HG02623 (cell line): ENCODE results near the gene SETBP1.

Source experiments
- ATAC-seq: cut with Tn5 transposase; IDR thresholded peaks from one replicate; pipeline ENCODE4 v1.9.1; 2021; ENCODE audit warnings: moderate library complexity; ENCODE audit not compliant: unreplicated experiment

The SETBP1 gene

GRCh38 chr18:44859263-44859662, 178.6 kb downstream of the SETBP1 start:
- no peak for ATAC-seq

DNA sequence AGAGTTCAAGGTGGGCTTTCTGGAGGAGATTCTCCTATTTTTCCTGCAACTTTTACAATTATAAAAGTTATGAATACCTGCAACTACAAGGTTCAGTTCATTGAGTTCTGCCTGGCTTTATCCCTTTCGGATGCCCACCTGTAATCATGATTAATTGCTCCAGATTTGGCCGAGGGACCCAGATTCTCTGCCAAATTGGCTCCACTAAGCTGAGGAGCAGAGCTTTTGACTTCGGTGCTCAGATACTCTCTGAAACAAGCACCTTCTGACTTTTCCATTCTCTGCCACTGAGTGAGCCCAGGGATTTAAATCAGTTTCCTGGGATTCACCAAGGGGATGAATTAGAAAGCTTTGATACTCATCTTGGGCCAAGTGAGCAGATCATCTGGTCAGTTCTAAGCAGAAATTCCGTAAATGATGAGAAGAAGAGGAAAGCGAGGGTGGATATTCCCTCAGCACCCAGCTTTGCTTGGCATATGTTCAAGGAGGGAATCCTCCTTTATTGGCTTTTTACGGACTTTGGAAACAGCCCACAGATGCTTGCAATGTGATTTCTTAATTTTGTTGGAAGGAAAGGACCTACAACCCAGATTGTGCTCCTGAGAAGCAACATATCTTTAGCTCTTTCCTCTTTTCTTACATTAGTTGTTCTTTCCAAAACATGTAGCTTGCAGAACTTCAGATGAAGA, 179.2 kb downstream of the SETBP1 start:
- no peak for ATAC-seq

DNA sequence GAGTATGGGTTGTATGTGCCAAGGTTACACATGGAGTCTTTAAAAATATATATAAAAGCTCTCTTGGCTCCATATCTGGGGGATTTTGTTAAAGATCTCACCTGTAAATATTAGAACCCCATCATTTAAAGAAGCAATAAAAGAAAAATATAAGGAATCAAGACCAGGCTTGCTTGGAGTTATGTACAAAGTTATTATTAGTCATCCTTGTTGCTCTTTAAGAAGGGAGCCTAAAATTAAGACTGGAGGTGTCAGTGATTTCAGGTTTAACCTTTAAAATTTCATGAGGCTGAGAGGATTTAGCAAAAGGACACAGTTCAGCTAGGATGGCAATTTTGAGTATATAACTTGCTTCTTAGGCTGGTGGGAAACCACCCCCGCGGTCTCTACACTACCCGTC, 181.4 kb downstream of the SETBP1 start:
- no peak for ATAC-seq

GRCh38 chr18:44866103-44866502, 185.4 kb downstream of the SETBP1 start:
- ATAC-seq, result no peak

DNA sequence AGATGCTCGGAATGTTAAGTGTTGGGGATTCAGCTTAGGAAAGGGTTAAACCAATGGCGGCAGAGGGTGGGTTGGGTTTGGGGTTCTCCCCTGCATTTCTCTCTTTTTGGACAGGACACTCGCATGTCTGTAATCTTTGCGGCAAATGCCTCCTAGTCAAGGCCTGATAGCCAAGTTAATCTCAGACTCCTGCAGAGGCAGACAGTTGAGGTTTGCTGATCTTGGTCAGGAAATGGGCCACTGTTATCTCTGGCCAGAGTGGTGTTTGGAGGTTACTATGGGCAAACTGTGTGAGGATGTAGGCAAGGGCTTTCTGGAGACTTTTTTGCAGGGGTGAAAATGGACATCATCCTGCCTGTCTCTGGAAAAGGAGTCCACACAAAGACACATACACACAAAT, 188.8 kb downstream of the SETBP1 start:
- no peak for ATAC-seq

DNA sequence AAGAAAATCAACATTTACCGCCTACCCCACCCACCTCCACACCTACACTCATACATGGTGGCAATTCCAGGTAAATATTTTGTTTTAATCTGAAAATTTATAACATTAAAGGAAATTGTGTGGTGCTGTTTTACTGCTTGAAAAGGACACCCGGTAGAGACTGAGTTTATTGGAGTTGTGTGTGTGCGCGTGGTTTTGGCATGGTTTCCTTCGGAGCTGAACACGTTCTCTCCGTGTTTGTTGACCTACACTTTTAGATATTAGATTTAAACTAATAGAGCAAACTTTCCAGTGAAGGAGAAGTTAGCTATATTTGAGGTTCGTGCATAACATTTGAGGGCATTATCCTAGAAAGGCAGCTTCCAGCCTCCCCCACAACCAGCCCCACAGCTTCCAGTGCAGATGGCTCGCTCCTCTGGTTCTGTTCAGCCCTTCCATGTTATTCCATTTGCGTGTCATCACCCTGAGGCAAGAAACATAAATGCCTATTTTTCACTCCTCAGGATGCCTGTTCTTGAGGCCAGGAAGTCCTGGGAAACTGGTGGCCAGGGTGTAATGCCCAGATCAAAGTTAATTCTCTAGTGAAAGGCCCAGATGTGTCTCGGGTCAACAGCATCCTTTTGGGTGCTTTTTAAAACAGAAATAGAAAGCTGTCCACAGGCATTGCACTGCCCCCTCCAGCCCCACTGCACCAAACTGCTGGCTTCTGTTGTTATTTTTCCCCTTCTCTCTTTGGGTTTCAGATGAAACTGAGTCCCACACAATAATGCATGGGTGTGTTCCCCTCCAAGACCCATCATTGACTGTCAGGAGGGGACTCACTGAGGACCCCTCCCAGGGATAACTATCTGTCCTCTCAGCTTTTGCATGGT, 190.2 kb downstream of the SETBP1 start:
- ATAC-seq, result peak; percentile 40

DNA sequence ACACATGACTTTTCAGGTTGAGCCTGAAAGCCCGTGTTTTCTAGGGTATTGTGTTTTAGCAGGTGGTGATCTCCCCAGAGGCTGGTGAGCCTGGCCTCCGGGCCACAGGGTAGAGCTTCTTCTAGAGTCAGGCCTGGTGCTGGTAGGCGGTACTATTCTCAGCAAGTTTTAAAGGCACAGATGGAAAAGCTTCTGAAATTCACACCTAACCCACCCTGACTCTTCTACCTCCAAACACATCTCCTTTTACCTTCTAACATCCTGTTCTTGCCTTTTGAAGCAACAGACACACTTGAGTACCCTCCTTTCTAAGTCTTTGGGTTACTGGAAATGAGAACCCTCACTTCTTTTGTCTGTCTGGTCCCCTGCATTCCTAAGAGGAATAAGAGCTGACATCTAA, 191.1 kb downstream of the SETBP1 start:
- ATAC-seq, result peak; percentile 65

DNA sequence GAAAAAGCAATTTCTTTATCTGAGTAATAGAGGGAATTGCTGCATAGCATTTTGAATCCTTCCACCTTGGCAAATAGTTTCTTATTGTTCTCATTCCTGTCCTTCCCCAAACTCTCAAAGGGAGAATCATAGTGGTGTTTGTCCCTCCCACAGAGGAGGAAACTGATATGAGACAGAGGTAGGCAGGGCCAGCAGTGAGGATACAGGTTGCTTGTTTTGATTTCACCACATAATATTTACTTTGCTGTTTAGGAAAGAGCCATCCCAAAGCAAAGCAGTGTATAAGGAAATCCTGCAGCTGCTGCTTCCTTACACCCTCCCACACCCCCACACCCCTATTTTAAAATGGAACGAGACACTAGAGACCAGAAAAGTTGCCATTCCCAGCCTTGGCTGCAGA, 195.3 kb downstream of the SETBP1 start:
- ATAC-seq, result no peak

- no peak for ATAC-seq
These were observed 196.1 kb downstream of the SETBP1 start for GRCh38 chr18:44876755-44877154.

DNA sequence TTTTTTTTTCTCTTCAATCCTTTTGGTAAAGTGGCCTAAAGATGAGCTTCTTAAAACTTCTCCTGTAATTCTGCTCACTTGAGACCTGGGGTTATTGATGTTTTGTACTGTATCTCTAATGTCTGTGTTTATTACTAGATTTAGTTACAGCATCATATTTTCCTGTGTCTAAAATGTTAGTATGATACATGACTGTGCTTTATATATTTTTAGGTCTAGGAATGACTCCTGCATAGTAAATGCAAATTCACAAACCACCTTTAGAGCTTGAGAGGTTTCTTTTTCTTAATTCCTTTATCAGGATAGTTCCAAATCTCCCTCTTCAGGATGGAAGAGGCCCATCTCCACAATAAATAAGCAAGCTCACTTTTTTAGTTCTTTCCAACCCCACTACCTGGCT, 197.6 kb downstream of the SETBP1 start:
- no peak for ATAC-seq

DNA sequence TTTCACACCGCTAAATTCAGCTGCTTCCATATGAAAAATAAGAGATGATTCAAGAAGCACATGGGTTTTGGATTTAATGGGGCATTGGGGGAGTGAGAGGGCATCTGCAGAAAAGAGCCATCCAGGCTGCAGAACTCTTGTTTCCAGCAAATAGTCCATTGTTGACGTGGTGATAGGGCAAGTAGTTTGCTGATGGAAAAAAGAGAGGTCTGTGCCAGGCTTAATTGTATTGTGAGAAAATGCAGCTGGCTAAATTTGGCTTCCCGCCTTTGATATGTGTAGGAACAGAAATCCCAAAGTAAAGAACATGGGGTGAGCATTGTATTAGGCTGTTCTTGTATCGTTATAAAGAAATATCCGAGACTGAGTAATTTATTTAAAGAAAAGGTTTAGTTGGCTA, 199.5 kb downstream of the SETBP1 start:
- ATAC-seq, result no peak

DNA sequence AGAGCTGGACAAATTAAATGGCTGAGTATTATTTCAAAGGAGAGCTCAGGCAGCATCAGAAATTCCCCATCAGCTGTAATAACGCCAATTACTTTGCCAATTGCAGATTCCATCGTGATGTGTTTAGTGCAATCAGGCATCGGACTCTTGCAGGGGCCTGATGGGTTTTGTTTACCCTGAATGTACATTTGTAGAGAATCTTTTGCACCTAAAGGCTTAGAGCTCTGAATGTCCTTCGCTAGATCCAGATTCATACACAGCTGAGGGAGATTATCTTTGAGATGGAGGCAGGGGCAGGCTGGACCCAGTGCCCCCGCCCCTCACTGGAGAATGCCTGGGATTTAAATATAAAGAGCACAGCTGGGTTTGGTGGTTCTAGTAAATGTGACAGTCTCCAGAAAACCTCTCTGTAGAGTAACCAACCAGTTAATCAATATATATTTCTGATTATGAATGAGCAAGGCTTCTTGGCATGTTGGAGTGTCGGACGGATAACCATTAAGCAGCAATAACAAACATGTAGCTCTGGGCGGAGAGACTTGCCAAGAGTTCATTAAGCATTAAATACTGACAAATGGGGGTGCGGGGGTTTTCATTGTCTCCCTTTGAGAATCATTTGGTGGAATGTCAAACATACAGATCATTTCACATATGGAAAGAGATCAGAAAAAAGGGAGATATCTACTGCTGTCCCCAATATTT, 200.9 kb downstream of the SETBP1 start:
- ATAC-seq, result no peak

GRCh38 chr18:44882163-44882868, 201.6 kb downstream of the SETBP1 start:
- no peak for ATAC-seq

DNA sequence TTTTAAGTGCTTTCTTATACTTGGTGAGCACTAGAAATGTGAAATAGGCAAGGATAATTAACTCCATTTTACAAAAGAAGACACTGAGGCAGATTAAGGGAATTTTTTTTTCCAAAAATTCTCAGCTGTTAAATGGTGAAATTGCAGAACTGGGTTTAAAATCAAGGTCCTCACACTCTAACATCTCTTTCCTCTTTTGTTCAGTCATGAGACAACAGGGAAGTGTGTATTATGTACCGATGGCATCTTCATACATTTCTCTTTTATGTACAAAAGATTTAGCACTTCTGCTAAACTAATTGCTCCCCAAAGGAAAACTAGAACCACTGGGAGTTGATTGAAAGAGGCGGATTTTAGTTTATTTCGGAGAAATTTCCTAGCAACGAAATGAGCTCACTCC, 203.0 kb downstream of the SETBP1 start:
- no peak for ATAC-seq

DNA sequence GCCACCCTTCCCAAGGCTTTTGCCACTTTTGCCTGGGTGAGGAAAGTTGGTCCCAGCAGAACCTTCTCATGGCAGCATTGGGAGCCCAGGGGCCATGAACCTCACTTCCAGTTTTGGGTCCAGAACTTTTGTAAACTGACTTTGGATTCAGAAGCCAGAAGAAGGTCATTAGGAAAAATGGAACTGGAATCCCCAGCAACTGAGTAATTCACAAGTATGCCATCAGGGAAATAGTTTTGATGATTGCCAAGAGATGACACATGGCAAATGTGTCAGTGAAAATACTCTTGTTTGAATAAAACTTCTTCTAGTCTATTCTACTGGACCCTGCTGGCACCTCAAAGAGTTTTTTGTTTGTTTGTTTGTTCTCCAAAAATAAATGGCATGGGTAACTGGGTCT, 203.7 kb downstream of the SETBP1 start:
- no peak for ATAC-seq

GRCh38 chr18:44885507-44885906, 204.8 kb downstream of the SETBP1 start:
- ATAC-seq, result no peak

- peak; percentile 92 for ATAC-seq
These were observed 206.5 kb downstream of the SETBP1 start for GRCh38 chr18:44887227-44887631.

DNA sequence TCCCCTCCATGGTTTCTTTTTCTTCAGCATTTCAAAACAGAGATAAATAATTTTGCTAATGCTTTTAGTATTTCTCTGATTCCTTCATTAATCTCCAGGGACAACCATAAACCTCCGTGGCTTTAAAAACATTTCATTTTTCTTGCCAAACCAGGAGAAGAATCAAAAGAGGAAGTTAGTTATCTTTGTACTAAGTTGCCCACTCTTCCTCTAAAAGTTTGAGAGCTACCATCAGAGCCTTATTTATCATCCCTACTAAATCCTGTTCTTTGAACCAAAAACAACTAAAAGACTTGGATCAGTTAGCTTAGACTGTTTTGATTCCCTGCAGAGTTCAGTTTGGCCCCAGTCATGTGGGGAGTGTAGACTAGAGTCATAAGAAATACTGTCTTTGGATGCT, 208.4 kb downstream of the SETBP1 start:
- no peak for ATAC-seq

- no peak for ATAC-seq
These were observed 212.5 kb downstream of the SETBP1 start for GRCh38 chr18:44893045-44893706.

DNA sequence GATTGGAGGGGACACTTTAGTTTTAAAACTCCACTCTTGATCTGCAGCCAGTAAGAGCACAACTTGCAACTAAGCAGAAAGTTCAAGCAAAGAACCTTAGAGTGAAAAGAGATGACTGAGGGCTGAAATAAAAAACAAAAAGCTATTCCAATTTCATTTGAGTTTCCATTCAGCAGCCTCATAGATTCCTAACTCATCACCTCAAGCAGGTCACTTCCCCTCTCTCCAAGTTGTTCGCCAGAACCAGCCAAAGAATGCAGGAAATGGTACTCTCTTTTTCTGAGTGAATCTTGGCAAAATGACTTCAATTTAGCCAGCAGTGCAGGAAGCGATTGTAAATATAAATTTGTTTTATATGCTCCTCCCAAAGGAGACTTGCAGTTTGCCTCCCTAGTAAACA, 213.3 kb downstream of the SETBP1 start:
- no peak for ATAC-seq
